NCI-H2107 treated with DMSO at 0.1 percent for 48 hours (cell line): Measurements from ENCODE around the gene VRTN.

ENCODE experiments used
- DNase-seq: peaks from one replicate; lab custom pipeline; 2025; ENCODE audit not compliant: unreplicated experiment; lab: John Stamatoyannopoulos, UW

The VRTN gene

GRCh38 chr14:74392616-74393570, 44.6 kb downstream of the VRTN start:
- DNase-seq, result peak; percentile 41

DNA sequence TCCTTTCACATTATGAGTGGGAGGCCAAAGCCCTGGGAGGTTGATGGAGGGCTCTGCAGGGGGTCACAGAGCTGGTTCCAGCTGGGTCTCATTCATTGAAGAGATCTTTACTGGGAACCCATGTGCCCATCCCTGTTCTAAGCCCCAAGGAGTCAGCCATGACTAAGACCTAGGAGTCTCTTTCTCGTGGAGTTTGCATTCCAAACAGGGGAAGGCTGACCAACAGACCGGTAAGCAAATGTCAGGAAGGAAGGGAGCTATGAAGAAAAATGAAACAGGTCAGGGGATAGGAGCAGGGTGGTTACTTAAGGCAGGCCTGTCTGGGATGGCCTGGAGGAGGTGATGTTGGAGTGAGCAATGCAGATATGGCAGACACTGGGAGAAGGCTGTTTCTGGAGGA, 46.3 kb downstream of the VRTN start:
- DNase-seq, result no peak

DNA sequence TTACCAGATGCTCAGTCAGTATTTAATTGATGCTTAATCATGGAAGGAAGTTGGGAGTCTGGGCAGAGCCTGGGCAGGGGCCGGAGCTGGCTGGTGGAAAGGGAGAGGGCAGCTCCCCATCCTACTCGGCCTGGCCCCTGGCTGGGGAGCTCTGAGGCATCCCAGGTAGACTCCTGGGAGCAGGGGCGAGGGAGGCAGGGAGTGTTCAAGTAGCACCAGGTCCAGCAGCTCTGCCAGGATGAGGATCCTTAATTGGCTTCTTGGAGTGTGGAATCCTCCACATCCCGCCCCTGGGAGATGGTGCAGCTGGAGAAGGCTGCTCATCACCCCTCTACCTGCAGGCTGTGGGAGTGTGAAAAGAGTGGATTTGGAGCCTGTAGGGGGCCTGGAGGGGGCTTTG, 46.8 kb downstream of the VRTN start:
- no peak for DNase-seq

DNA sequence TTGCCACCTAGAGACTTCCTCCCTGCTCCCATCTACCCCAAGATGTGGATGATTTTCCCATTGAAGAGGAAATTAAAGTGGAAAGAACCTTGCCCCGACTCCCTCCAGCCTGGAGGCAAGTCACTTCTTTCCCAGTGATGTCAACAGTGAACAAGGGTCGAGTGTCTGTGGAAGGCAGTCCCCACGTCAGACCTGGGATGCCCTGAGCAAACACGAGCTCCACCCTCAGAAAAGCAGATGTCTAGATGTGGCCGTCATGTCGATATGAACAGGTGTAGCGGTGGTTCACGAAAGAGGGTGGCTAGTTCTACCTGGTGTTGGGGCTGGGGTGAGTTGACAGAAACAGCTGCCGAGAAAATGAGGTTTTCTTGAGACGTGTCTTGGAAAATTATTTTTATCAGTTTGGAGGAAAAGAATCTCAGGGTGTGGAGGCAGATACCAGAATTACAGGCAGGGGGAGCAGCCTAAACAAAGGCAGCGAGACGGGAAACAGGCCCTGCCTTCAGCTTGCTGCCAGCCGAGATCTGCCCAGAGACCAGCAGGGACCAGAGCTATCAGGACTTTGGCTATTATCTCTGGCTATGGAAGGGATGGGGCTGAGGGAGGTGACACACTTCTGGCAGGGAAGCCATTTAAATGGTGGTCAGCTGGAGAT, 51.9 kb downstream of the VRTN start:
- no peak for DNase-seq

DNA sequence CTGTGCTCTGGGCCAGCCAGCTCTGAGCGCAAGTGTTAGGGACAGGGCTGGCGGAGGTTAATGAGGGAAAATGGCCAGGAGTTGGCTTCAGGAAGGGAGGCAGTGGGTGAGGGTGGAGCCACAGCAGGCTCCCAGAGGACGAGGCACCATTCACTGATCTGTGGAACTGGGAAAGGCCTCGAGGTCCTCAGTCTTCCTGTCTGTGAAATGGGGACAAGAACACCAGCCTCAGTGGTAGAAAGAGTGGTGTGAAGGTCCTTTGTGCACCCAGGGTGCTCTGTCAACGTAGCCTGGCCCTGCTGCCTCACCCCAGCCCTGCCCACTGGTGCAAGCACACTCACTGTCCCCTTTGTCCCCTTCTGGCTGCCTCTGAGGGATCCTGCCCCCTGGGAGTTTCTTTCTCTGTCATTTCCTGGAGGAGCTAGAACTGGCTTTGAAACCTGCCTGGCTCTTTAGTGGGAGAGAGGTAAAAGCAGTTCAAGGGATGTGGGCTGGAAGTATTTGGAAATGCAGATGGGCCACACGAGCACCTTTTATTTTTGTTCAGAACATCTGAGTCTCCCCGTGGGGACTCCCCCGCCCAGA, 52.7 kb downstream of the VRTN start:
- DNase-seq, result peak; percentile 65

DNA sequence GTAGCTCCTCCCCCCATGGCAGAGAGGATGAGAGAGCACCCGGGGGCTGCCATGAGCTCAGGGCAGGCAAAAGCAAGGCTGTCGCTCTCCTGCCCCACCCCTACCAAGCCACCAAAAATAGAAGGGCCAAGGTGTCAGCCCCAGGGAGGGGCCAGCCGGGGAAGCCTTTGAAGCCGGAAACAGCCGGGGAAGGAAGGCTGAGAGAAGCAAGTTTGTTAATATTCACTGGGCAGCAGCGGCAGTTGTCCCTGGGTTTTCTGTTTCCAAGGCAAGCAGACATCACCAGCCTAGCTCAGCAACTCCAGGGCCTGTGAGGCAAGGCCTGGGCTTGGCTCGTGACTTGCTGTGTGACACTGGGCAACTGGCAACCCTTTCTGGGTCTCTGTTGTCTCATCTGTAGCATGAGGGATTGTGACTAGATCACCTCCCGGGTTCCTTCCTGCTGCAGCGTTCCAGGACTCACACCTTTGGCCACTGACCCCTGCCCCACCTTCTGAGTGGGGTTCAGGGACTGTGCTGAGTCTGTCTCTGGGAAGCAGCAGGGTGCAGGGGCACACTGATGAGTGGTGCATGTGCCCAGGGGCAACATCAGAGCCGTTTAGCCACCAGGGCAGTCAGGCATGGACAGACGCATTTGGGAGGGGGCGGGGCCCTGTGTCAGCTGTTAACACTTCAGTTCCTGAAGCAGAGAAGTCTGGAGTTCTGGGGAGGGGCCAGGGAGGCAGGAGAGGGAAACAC, 53.4 kb downstream of the VRTN start:
- peak; percentile 65 for DNase-seq

GRCh38 chr14:74402401-74403251, 54.4 kb downstream of the VRTN start:
- DNase-seq, result no peak

- no peak for DNase-seq
These were observed 55.5 kb downstream of the VRTN start for GRCh38 chr14:74403619-74404417.

GRCh38 chr14:74404435-74404834, 56.2 kb downstream of the VRTN start:
- DNase-seq, result no peak

GRCh38 chr14:74405663-74406062, 57.4 kb downstream of the VRTN start:
- DNase-seq, result no peak

- no peak for DNase-seq
These were observed 58.9 kb downstream of the VRTN start for GRCh38 chr14:74407021-74407800.

GRCh38 chr14:74407801-74408154, 59.5 kb downstream of the VRTN start:
- no peak for DNase-seq

GRCh38 chr14:74408870-74409269, 60.6 kb downstream of the VRTN start:
- DNase-seq, result no peak

GRCh38 chr14:74409441-74409840, 61.2 kb downstream of the VRTN start:
- no peak for DNase-seq
